Prostate gland (tissue), 2 donors: ENCODE data around the gene HJURP. TPM values are rescaled to one million over a fixed set of nuclear protein-coding genes. Genes with fewer than 3 reads are reported as not detected.

Source experiments
- DNase-seq: peaks from one replicate; pipeline ENCODE4 v3.0.0-alpha.2; 2019; ENCODE audit warnings: low spot score
- H3K27ac ChIP-seq, 2 donors: fragments of 200-600 bp; sonication (generic); 2 replicates each; pipeline ENCODE4 v1.5.1; 2017 to 2019
- H3K27me3 ChIP-seq: fragments of 200-600 bp; sonication (generic); replicated peaks from 2 replicates; pipeline ENCODE4 v1.5.1; 2019; ENCODE audit not compliant: insufficient read depth
- H3K36me3 ChIP-seq, 2 donors: fragments of 200-600 bp; sonication (generic); 1 replicate in 1 of 2; 2 replicates in 1 of 2; pipeline versions ENCODE4 v1.5.1 to v1.8.1; 2017 to 2019
- H3K4me1 ChIP-seq: fragments of 200-600 bp; sonication (generic); replicated peaks from 2 replicates; pipeline ENCODE4 v1.5.1; 2019
- H3K4me3 ChIP-seq, 2 donors: fragments of 200-600 bp; sonication (generic); 2 replicates each; pipeline ENCODE4 v1.5.1; 2017 to 2019
- H3K9me3 ChIP-seq: fragments of 200-600 bp; sonication (generic); 2 replicates; pipeline ENCODE4 v1.5.1; 2017
- CTCF ChIP-seq, 4 experiments: fragments of 200-600 bp in 2 of 4; fragments of 450-650 bp in 2 of 4; sonication (generic) in 2 of 4; IDR thresholded peaks; 1 replicate in 3 of 4; 2 replicates in 1 of 4; pipeline ENCODE4 v1.5.1; 2016 to 2019; ENCODE audit warnings: antibody characterized with exemption in 4 of 4, mild to moderate bottlenecking in 2 of 4, moderate library complexity in 2 of 4
- POLR2A ChIP-seq: fragments of 450-650 bp; IDR thresholded peaks from one replicate; pipeline ENCODE4 v1.6.1; 2016; ENCODE audit warnings: antibody characterized with exemption, mild to moderate bottlenecking
- POLR2AphosphoS5 ChIP-seq: sonication (generic); formaldehyde crosslinking; IDR thresholded peaks from one replicate; pipeline ENCODE4 v1.6.1; 2017; ENCODE audit warnings: antibody characterized with exemption
- WGBS: methylation state at CpG from one replicate; pipeline ENCODE4 v1.1.5; 2018; 5-methylcytosine and 5-hydroxymethylcytosine counted together
- intact Hi-C: fragments of 100-400 bp; cut with DNase I; formaldehyde crosslinking; loops from one replicate; pipeline ENCODE4 v1.14.2; 2022
- total RNA-seq, 2 donors: library from RNA; depleted of rRNA; stranded (reverse); fragments of >200 nt; gene quantifications; one replicate each; pipeline ENCODE4 v1.1.0, GENCODE V29; 2016

Gene HJURP
- total RNA-seq, 2 donors from 2014 or later: 1.7 to 4.2 TPM

DNA sequence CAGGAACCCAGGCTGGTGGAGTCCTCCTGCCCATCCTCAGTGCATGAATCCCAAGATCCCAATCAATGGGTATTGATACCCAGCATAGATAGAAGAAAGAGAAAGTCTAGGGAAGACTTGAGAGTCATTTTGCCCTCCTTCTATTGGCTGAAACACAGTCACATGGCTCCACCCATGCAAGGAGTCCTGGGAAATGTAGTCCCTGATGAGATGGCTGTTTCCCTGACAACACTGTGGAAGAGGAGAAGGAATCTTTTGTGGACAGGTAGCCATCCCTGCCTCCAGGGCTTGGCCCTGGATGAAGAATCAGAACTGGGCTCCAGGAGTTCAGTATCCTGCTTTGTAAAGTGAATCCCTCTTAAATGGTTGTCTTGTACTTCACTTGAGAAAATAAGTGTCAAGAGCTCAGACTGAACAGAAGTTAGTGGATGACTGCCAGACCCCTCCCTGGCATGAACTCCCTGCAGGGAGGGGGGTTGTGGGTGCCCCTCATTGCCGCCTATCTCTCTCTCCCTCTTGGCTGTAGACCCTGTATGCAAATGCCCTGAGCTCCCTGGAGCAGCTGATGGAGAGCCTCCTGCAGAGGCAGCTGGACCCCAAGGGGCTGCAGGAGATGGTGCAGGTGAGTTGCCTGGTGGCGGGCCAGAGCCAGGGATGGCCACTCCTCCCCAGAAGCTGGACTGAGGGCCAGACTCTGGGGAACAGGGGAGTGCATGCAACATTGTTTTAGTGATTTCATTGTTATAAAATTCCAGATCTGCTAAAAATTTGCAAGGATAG lies 40.1 kb downstream of the HJURP start:
- 36% methylated on average over 2 of the region's 2 CpGs for WGBS
- no peaks in the 10 kb centered on the region for H3K9me3 ChIP-seq
- intact Hi-C loops: no loop called here
- TF ChIP-seq CTCF (IDR thresholded peaks at IDR 0.05) (no peak), POLR2A (no peak), POLR2AphosphoS5 (no peak)
- H3K36me3 ChIP-seq: no peaks in the 10 kb centered on the region
- no peak overlapping the region for H3K4me3 ChIP-seq
- no peak for DNase-seq
- H3K27ac ChIP-seq: no peak overlapping the region
- no peaks in the 10 kb centered on the region for H3K4me1 ChIP-seq
- no peaks in the 10 kb centered on the region for H3K27me3 ChIP-seq

GRCh38 chr2:233813236-233814055 lies 40.9 kb downstream of the HJURP start:
- H3K27ac ChIP-seq: no peak overlapping the region
- no peaks in the 10 kb centered on the region for H3K4me1 ChIP-seq
- no peaks in the 10 kb centered on the region for H3K36me3 ChIP-seq
- intact Hi-C loops: no loop called here
- H3K9me3 ChIP-seq: no peaks in the 10 kb centered on the region
- no peak for DNase-seq
- WGBS: 77% methylated on average over 3 of the region's 3 CpGs
- TF ChIP-seq CTCF (IDR thresholded peaks at IDR 0.05) (no peak), POLR2AphosphoS5 (no peak), POLR2A (no peak)
- H3K27me3 ChIP-seq: no peaks in the 10 kb centered on the region
- no peak overlapping the region for H3K4me3 ChIP-seq

GRCh38 chr2:233811732-233812131 lies 42.6 kb downstream of the HJURP start:
- no peak for DNase-seq
- H3K4me1 ChIP-seq: no peaks in the 10 kb centered on the region
- no peaks in the 10 kb centered on the region for H3K27me3 ChIP-seq
- no peaks in the 10 kb centered on the region for H3K36me3 ChIP-seq
- no peak overlapping the region for H3K4me3 ChIP-seq
- no peaks in the 10 kb centered on the region for H3K9me3 ChIP-seq
- TF ChIP-seq POLR2AphosphoS5 (no peak), CTCF (IDR thresholded peaks at IDR 0.05) (no peak), POLR2A (no peak)
- H3K27ac ChIP-seq: no peak overlapping the region
- 91% methylated on average over 8 of the region's 8 CpGs for WGBS
- intact Hi-C loops: no loop called here

DNA sequence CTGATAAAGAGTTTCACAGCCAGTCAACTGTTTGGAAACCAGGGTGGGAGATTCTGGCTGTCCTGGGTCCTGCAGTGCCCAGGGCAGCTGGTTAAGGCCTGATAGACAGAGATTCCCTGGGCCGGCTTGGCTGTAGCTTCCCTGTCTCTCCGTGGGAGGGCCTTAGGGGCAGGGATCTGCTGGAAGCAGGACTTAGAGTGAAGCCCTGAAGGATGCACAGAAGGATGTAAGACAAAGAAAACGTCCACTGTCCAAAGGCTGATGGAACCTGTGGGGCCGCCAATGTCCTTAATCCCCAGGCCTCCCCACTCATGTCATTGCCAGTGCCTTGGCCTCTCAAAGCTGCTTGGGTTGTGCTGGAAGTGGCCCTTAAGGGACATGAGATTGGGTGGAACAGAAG lies 43.2 kb downstream of the HJURP start:
- H3K9me3 ChIP-seq: no peaks in the 10 kb centered on the region
- intact Hi-C loops: no loop called here
- no peak overlapping the region for H3K4me3 ChIP-seq
- TF ChIP-seq POLR2A: no peak
- TF ChIP-seq CTCF (IDR thresholded peaks at IDR 0.05): no peak
- no peak for TF ChIP-seq POLR2AphosphoS5
- H3K27me3 ChIP-seq: no peaks in the 10 kb centered on the region
- WGBS: 86% methylated on average over 4 of the region's 4 CpGs
- H3K36me3 ChIP-seq: no peaks in the 10 kb centered on the region
- H3K4me1 ChIP-seq: no peaks in the 10 kb centered on the region
- H3K27ac ChIP-seq: no peak overlapping the region
- DNase-seq: no peak
